Peyer's patch (tissue), 4 donors: ENCODE results near the gene CFAP97D2. TPM values are rescaled to one million over a fixed set of nuclear protein-coding genes. Genes with fewer than 3 reads are reported as not detected.
"Not testable (repeated sequence)": the region's sequence is repeated elsewhere in the genome, so short reads cannot be mapped to it uniquely, and the experiment has no call there.

Experiments used
- DNase-seq, 3 donors: peaks; one replicate each; pipeline ENCODE4 v3.0.0-alpha.2; 2017 to 2019
- H3K27ac ChIP-seq, 4 donors: fragments of 200-600 bp; sonication (generic); one replicate each; pipeline ENCODE4 v1.5.1; 2016 to 2019
- H3K27me3 ChIP-seq, 2 donors: fragments of 200-600 bp; sonication (generic); one replicate each; pipeline ENCODE4 v1.5.1; 2019
- H3K36me3 ChIP-seq, 3 donors: fragments of 200-600 bp; sonication (generic); one replicate each; pipeline ENCODE4 v1.5.1; 2016 to 2019
- H3K4me1 ChIP-seq, 4 donors: fragments of 200-600 bp; sonication (generic); one replicate each; pipeline ENCODE4 v1.5.1; 2016 to 2019
- H3K4me3 ChIP-seq, 4 donors: fragments of 200-600 bp; sonication (generic); 1 replicate in 3 of 4; 2 replicates in 1 of 4; pipeline ENCODE4 v1.5.1; 2016 to 2019; ENCODE audit warnings: mild to moderate bottlenecking in 1 of 4
- H3K9me3 ChIP-seq, 4 donors: fragments of 200-600 bp; sonication (generic); one replicate each; pipeline ENCODE4 v1.5.1; 2016 to 2019; ENCODE audit warnings: mild to moderate bottlenecking in 1 of 4
- CTCF ChIP-seq, 6 experiments: fragments of 450-650 bp in 4 of 6; fragments of 200-600 bp in 2 of 6; sonication (generic) in 1 of 6; IDR thresholded peaks; one replicate each; pipeline ENCODE4 v1.5.1; 2017 to 2019; ENCODE audit warnings: antibody characterized with exemption in 6 of 6, mild to moderate bottlenecking in 3 of 6, moderate library complexity in 1 of 6
- POLR2A ChIP-seq, 2 donors: fragments of 450-650 bp; IDR thresholded peaks; one replicate each; pipeline ENCODE4 v1.5.1; 2017; ENCODE audit warnings: antibody characterized with exemption in 2 of 2, mild to moderate bottlenecking in 2 of 2, moderate library complexity in 2 of 2
- total RNA-seq, 4 donors: library from RNA; depleted of rRNA; stranded (reverse); fragments of >200 nt; gene quantifications; one replicate each; pipeline ENCODE4 v1.1.0, GENCODE V29; 2016

The CFAP97D2 gene
- total RNA-seq, 4 donors from 2014 or later, result not detected

DNA sequence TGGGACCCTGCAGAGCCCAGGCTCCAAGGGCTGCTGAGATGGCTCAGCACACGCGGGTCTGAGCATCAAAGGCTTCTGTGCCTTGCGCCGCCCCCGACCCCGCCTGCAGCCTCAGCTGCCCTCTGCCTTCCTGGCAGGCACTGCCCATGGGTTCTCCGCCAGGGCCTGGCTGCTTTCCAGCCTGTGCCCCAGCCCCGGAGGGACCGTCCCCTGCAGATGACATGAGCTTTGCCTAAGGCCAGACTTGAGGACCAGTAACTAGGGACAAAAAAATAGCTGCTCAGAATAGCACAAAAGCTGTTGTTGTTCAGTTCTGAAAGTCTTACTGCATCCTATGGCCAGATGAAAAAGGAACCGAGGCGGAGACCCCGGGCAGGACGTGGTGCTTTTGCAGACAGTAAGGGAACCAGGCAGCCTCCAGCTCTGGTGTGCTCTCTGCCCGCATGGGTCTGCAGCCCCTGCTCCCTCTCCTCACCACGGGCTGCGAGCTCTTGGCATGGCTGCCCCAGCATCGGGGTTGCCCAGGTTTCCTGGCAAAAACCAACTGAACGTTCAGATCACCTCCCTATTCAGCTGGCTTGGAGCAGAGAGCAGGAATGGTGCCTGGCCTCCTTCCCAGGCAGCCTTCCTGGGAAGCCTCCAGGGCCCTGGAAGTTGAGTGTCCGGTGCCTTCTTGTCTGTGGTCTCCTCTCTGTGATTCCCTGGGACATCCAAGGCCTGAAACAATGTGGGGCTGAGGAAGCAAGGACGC is 12.5 kb upstream of the CFAP97D2 start:
- DNase-seq, result no peak
- peak overlapping the region in 1 of 4 donors; percentile 3 for H3K27ac ChIP-seq
- no peak for TF ChIP-seq CTCF (IDR thresholded peaks at IDR 0.05)
- TF ChIP-seq POLR2A (IDR thresholded peaks at IDR 0.05), result no peak
- H3K27me3 ChIP-seq, result no peaks in the 10 kb centered on the region
- H3K9me3 ChIP-seq, result no peaks in the 10 kb centered on the region
- peaks cover 0 to 11% (median 6%) of the 10 kb centered on the region in 4 donors for H3K4me1 ChIP-seq
- H3K4me3 ChIP-seq, result no peak overlapping the region
- no peaks in the 10 kb centered on the region for H3K36me3 ChIP-seq

- no peak for DNase-seq
- no peaks in the 10 kb centered on the region for H3K36me3 ChIP-seq
- H3K27ac ChIP-seq, result no peak overlapping the region
- TF ChIP-seq POLR2A (IDR thresholded peaks at IDR 0.05) (no peak), CTCF (IDR thresholded peaks at IDR 0.05) (no peak)
- no peaks in the 10 kb centered on the region for H3K9me3 ChIP-seq
- peaks cover 0 to 4% (median 2%) of the 10 kb centered on the region in 4 donors for H3K4me1 ChIP-seq
- no peak overlapping the region for H3K4me3 ChIP-seq
- H3K27me3 ChIP-seq, result no peaks in the 10 kb centered on the region
Measured at GRCh38 chr13:114167426-114167825, 11.6 kb upstream of the CFAP97D2 start.

GRCh38 chr13:114167885-114168284 is 11.2 kb upstream of the CFAP97D2 start:
- DNase-seq, result no peak
- Histone ChIP-seq H3K4me1 (no peaks in the 10 kb centered on the region), H3K36me3 (no peaks in the 10 kb centered on the region), H3K9me3 (no peaks in the 10 kb centered on the region), H3K27me3 (no peaks in the 10 kb centered on the region), H3K4me3 (no peak overlapping the region), H3K27ac (no peak overlapping the region)
- no peak for TF ChIP-seq POLR2A (IDR thresholded peaks at IDR 0.05)

- Histone ChIP-seq H3K27me3 (no peaks in the 10 kb centered on the region), H3K36me3 (no peaks in the 10 kb centered on the region), H3K4me1 (no peaks in the 10 kb centered on the region), H3K4me3 (no peak overlapping the region), H3K27ac (no peak overlapping the region), H3K9me3 (no peaks in the 10 kb centered on the region)
- TF ChIP-seq POLR2A (IDR thresholded peaks at IDR 0.05) (no peak), CTCF (IDR thresholded peaks at IDR 0.05) (no peak)
- DNase-seq, result no peak
Measured at GRCh38 chr13:114173272-114173671, 5.8 kb upstream of the CFAP97D2 start.

GRCh38 chr13:114173745-114174144 is 5.3 kb upstream of the CFAP97D2 start:
- no peak overlapping the region for H3K4me3 ChIP-seq
- H3K27me3 ChIP-seq, result no peaks in the 10 kb centered on the region
- H3K9me3 ChIP-seq, result no peaks in the 10 kb centered on the region
- TF ChIP-seq POLR2A (IDR thresholded peaks at IDR 0.05) (no peak), CTCF (IDR thresholded peaks at IDR 0.05) (no peak)
- no peak for DNase-seq
- no peaks in the 10 kb centered on the region for H3K36me3 ChIP-seq
- no peaks in the 10 kb centered on the region for H3K4me1 ChIP-seq
- no peak overlapping the region for H3K27ac ChIP-seq

DNA sequence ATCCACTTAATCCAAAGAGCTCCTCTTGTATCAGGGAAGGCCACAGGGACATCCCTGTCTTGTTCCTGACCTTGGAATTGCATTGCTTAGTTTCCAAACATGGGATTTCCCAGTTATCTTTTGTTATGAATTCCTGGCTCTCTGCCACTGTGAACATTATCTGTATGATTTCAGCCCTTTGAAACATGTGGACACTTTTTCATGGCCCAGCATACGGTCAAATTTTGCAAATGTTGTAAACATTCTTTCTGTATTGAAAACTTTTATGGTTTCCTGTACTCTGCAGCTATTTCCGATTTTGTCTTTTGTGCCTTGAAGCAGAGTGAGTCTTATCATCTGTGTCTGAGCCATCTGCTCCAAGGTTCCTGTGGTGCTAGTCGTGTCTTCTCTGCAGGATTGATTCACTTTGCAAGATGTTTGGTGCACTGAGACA is 4.5 kb upstream of the CFAP97D2 start:
- DNase-seq, result no peak
- Histone ChIP-seq H3K4me1 (no peaks in the 10 kb centered on the region), H3K36me3 (no peaks in the 10 kb centered on the region), H3K27me3 (no peaks in the 10 kb centered on the region), H3K4me3 (no peak overlapping the region), H3K9me3 (no peaks in the 10 kb centered on the region), H3K27ac (no peak overlapping the region)
- TF ChIP-seq CTCF (IDR thresholded peaks at IDR 0.05) (no peak), POLR2A (IDR thresholded peaks at IDR 0.05) (no peak)

DNA sequence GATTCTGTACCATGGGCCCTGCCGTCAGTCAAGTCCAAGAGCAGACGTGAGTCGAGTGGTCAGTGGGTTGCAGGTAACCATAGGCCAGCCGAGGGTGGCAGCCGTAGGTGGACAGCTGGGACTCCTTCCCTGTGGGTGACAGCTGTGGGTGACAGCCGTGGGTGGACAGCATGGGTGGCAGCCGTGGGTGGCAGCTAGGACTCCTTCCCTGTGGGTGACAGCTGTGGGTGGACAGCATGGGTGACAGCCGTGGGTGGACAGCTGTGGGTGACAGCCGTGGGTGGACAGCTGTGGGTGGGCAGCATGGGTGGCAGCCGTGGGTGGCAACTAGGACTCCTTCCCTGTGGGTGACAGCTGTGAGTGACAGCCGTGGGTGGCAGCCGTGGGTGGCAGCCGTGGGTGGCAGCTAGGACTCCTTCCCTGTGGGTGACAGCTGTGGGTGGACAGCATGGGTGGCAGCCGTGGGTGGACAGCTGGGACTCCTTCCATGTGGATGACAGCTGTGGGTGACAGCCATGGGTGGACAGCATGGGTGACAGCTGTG is 2.6 kb upstream of the CFAP97D2 start:
- H3K4me3 ChIP-seq, H3K27ac ChIP-seq, H3K4me1 ChIP-seq, H3K27me3 ChIP-seq, DNase-seq, H3K9me3 ChIP-seq, H3K36me3 ChIP-seq: not testable (repeated sequence)
